HL-60 (cell line): ENCODE data around the gene VAMP4.

Experiments
- CTCF ChIP-seq: IDR thresholded peaks from one replicate; pipeline ENCODE4 v1.5.1; 2011; ENCODE audit warnings: low read length, control low read depth, inconsistent platforms; ENCODE audit not compliant: insufficient read depth
- GABPA ChIP-seq: IDR thresholded peaks from 2 replicates; pipeline ENCODE4 v1.6.1; 2012; ENCODE audit warnings: low read depth
- POLR2AphosphoS5 ChIP-seq: IDR thresholded peaks from 2 replicates; pipeline ENCODE4 v1.6.1; 2012; ENCODE audit warnings: low read depth
- REST ChIP-seq: IDR thresholded peaks from 2 replicates; pipeline ENCODE4 v1.6.1; 2012; ENCODE audit warnings: low read depth; ENCODE audit not compliant: insufficient replicate concordance
- SPI1 ChIP-seq: IDR thresholded peaks from 2 replicates; pipeline ENCODE4 v1.6.1; 2012; ENCODE audit warnings: low read depth, mild to moderate bottlenecking, borderline replicate concordance

DNA sequence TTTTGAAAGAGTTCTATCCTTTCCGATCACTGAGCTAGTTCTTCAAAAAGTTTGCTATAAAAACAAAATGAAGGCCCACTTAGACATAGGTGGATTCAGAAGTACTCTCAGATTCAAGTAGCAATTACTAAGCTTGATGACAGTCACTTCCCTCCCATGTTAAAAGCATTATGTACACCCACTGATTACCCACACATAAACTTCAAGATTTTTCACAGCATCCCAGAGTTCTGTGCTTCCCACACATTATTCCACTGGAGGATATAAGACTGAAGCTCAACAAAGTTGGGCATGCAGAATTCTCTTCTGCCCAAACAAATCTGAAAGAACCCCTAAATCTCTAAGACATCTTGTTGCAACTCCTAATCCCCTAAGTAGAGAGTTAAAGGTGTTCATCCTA lies 29.5 kb downstream of the VAMP4 start:
- TF ChIP-seq CTCF (no peak), GABPA (no peak), POLR2AphosphoS5 (no peak), SPI1 (no peak), REST (no peak)
